ENCODE data around the gene REXO4. TPM values are rescaled to one million over a fixed set of nuclear protein-coding genes. Genes with fewer than 3 reads are reported as not detected.

REXO4 gene
- total RNA-seq, 2 donors from 2014 or later: 30.2 to 36.5 TPM

DNA sequence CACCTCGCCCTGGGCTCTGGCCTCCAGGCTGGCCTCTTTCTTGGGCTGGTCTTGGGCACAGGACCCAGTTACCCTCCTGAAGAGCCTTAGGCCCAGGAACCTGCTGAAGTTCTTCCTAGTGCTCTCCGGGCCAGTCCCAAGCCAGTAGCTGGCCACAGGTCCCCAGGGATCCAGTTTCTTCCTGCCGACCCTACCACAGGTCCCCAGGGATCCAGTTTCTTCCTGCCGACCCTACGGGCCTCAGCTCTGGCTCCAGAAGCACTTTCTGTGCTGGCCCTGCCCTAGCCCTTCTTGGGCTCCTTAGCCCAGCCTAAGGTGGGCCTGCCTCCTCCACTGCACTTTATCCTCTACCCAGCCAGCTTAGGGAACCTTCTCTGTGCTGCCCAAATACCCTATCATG lies 23.8 kb upstream of the REXO4 start:
- Mint-ChIP-seq H3K27me3 (ENCODE audit: insufficient read depth) (no peaks in the 10 kb centered on the region), H3K27ac (no peak overlapping the region), H3K4me1 (no peaks in the 10 kb centered on the region), H3K9me3 (no peaks in the 10 kb centered on the region), H3K36me3 (ENCODE audit: low read depth) (no peaks in the 10 kb centered on the region), H3K4me3 (no peak overlapping the region)
- no peaks in the 10 kb centered on the region for H3K27me3 ChIP-seq (ENCODE audit: control insufficient read depth, insufficient read depth, low read length, poor library complexity, severe bottlenecking)
- WGBS, 2 experiments (ENCODE audit: insufficient coverage in 1 of 2, insufficient read length in 1 of 2): 88 to 89% methylated on average over 3 to 5 of the region's 5 CpGs
- DNase-seq: no peak
- no peak overlapping the region for H3K9ac ChIP-seq (ENCODE audit: extremely low read depth, low read length, poor library complexity, severe bottlenecking)
- no peaks in the 10 kb centered on the region for H3K9me3 ChIP-seq (ENCODE audit: control insufficient read depth, low read length)
- no peaks in the 10 kb centered on the region for H3K36me3 ChIP-seq (ENCODE audit: control insufficient read depth, insufficient read depth, low read length)
- TF ChIP-seq, protein P1, sequence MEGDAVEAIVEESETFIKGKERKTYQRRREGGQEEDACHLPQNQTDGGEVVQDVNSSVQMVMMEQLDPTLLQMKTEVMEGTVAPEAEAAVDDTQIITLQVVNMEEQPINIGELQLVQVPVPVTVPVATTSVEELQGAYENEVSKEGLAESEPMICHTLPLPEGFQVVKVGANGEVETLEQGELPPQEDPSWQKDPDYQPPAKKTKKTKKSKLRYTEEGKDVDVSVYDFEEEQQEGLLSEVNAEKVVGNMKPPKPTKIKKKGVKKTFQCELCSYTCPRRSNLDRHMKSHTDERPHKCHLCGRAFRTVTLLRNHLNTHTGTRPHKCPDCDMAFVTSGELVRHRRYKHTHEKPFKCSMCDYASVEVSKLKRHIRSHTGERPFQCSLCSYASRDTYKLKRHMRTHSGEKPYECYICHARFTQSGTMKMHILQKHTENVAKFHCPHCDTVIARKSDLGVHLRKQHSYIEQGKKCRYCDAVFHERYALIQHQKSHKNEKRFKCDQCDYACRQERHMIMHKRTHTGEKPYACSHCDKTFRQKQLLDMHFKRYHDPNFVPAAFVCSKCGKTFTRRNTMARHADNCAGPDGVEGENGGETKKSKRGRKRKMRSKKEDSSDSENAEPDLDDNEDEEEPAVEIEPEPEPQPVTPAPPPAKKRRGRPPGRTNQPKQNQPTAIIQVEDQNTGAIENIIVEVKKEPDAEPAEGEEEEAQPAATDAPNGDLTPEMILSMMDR (conservative IDR thresholded peaks at IDR 0.05): no peak
- H3K4me1 ChIP-seq (ENCODE audit: control insufficient read depth, insufficient read depth, low read length): no peaks in the 10 kb centered on the region
- no peak overlapping the region for H3K4me3 ChIP-seq (ENCODE audit: low read length)
- H3K27ac ChIP-seq (ENCODE audit: low read depth, low read length): no peak overlapping the region

DNA sequence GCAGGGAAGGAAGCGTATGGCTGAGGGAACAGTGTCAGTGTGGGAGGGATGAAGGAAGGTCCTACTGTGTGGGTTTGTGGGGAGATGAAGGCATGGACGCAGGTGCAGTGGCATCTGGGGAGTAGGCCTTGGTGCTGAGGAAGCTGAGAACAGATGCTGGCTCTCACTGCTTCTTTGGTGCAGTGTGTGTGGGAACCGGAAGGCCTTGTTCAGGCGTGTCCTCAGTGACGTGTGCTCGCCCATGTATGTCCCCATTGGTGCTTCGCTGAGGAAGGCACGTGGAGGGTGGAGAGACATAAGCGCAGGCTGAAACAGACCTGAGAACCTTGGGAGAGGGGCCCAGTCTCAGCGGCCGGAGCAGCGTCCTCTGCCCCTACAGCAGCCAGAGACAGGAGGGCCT lies 23.1 kb upstream of the REXO4 start:
- TF ChIP-seq, protein P1 (conservative IDR thresholded peaks at IDR 0.05): no peak
- Mint-ChIP-seq H3K4me3 (no peak overlapping the region), H3K27ac (no peak overlapping the region), H3K27me3 (ENCODE audit: insufficient read depth) (no peaks in the 10 kb centered on the region), H3K36me3 (ENCODE audit: low read depth) (no peaks in the 10 kb centered on the region), H3K4me1 (no peaks in the 10 kb centered on the region), H3K9me3 (no peaks in the 10 kb centered on the region)
- H3K27me3 ChIP-seq (ENCODE audit: control insufficient read depth, insufficient read depth, low read length, poor library complexity, severe bottlenecking): no peaks in the 10 kb centered on the region
- no peak overlapping the region for H3K9ac ChIP-seq (ENCODE audit: extremely low read depth, low read length, poor library complexity, severe bottlenecking)
- H3K9me3 ChIP-seq (ENCODE audit: control insufficient read depth, low read length): no peaks in the 10 kb centered on the region
- H3K36me3 ChIP-seq (ENCODE audit: control insufficient read depth, insufficient read depth, low read length): no peaks in the 10 kb centered on the region
- whole genome bisulfite sequencing, 2 experiments (ENCODE audit: insufficient coverage in 1 of 2, insufficient read length in 1 of 2): 91 to 95% methylated on average over 4 to 12 of the region's 12 CpGs
- no peak for DNase-seq
- no peak overlapping the region for H3K27ac ChIP-seq (ENCODE audit: low read depth, low read length)
- H3K4me3 ChIP-seq (ENCODE audit: low read length): no peak overlapping the region
- no peaks in the 10 kb centered on the region for H3K4me1 ChIP-seq (ENCODE audit: control insufficient read depth, insufficient read depth, low read length)

DNA sequence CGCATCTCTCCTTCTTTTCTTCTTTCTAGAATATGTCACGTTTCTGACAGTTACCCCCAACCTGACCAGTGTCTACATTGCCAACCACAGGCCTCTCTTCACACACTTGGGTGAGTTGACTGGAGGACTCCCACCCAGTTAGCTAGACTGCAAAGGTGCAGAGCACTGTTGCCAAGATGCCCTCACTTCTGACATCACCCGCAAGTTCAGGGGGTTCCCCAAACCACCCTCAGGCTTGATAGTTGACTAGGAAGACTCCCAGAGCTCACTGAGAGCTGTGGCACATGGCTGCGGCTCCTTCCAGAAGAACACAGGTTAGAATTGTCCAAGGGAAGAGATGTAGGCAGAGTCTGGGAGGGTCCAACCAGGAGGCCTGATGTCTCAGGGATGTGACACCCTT lies 21.5 kb upstream of the REXO4 start:
- TF ChIP-seq, protein P1 (conservative IDR thresholded peaks at IDR 0.05): no peak
- H3K27ac ChIP-seq (ENCODE audit: low read depth, low read length): no peak overlapping the region
- H3K9me3 Mint-ChIP-seq: no peaks in the 10 kb centered on the region
- H3K4me1 Mint-ChIP-seq: no peaks in the 10 kb centered on the region
- H3K4me3 Mint-ChIP-seq: no peak overlapping the region
- H3K27me3 ChIP-seq (ENCODE audit: control insufficient read depth, insufficient read depth, low read length, poor library complexity, severe bottlenecking): no peaks in the 10 kb centered on the region
- no peak overlapping the region for H3K27ac Mint-ChIP-seq
- no peak overlapping the region for H3K9ac ChIP-seq (ENCODE audit: extremely low read depth, low read length, poor library complexity, severe bottlenecking)
- H3K4me3 ChIP-seq (ENCODE audit: low read length): no peak overlapping the region
- no peaks in the 10 kb centered on the region for H3K36me3 ChIP-seq (ENCODE audit: control insufficient read depth, insufficient read depth, low read length)
- H3K4me1 ChIP-seq (ENCODE audit: control insufficient read depth, insufficient read depth, low read length): no peaks in the 10 kb centered on the region
- no peaks in the 10 kb centered on the region for H3K27me3 Mint-ChIP-seq (ENCODE audit: insufficient read depth)
- H3K9me3 ChIP-seq (ENCODE audit: control insufficient read depth, low read length): no peaks in the 10 kb centered on the region
- no peak for DNase-seq
- WGBS, 2 experiments (ENCODE audit: insufficient coverage in 1 of 2, insufficient read length in 1 of 2): 72 to 75% methylated on average over 4 of the region's 4 CpGs
- no peaks in the 10 kb centered on the region for H3K36me3 Mint-ChIP-seq (ENCODE audit: low read depth)
